GM13976 (cell line): Measurements from ENCODE around the gene ADK.
A peak's percentile ranks its signal among the peaks of the same experiment; 100 is the strongest.
"Not testable (repeated sequence)": the region's sequence is repeated elsewhere in the genome, so short reads cannot be mapped to it uniquely, and the experiment has no call there.

Source experiments
- DNase-seq: peaks from one replicate; pipeline ENCODE4 v3.0.0; 2012; ENCODE audit warnings: low spot score
- in situ Hi-C: fragments of 300-500 bp; cut with MboI; formaldehyde crosslinking; loops from one replicate; pipeline ENCODE4 v1.12.0; 2022; ENCODE audit warnings: low sequenced_read_pairs, mixed read lengths, inconsistent platforms; ENCODE audit not compliant: unreplicated experiment
- TF ChIP-seq, protein P1 (sequence below): IDR thresholded peaks from 2 replicates; pipeline ENCODE4 v1.5.1; 2012; ENCODE audit warnings: borderline replicate concordance, mild to moderate bottlenecking; ENCODE audit not compliant: insufficient read depth; ENCODE audit errors: extremely low read depth, missing control alignments, control extremely low read depth

The ADK gene

DNA sequence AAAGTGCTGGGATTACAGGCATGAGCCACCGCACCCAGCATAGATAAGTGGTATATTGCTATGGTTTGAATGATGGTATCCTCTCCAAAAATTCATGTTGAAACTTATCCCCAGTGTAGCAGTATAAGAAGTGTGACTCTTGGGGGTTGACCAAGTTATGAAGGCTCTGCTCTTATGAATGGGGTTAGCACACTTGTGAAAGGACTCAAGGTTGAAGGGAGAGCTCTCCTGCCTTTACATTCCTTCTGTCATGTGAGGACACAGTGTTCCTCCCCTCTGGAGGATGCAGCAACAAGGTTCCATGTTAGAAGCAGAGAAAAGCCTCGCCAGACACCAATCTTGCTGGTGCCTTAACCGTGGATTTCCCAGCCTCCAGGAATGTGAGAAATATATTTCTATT is 58.0 kb downstream of the ADK start:
- in situ Hi-C loops: no loop called here
- no peak for DNase-seq
- TF ChIP-seq, protein P1, sequence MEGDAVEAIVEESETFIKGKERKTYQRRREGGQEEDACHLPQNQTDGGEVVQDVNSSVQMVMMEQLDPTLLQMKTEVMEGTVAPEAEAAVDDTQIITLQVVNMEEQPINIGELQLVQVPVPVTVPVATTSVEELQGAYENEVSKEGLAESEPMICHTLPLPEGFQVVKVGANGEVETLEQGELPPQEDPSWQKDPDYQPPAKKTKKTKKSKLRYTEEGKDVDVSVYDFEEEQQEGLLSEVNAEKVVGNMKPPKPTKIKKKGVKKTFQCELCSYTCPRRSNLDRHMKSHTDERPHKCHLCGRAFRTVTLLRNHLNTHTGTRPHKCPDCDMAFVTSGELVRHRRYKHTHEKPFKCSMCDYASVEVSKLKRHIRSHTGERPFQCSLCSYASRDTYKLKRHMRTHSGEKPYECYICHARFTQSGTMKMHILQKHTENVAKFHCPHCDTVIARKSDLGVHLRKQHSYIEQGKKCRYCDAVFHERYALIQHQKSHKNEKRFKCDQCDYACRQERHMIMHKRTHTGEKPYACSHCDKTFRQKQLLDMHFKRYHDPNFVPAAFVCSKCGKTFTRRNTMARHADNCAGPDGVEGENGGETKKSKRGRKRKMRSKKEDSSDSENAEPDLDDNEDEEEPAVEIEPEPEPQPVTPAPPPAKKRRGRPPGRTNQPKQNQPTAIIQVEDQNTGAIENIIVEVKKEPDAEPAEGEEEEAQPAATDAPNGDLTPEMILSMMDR: no peak

DNA sequence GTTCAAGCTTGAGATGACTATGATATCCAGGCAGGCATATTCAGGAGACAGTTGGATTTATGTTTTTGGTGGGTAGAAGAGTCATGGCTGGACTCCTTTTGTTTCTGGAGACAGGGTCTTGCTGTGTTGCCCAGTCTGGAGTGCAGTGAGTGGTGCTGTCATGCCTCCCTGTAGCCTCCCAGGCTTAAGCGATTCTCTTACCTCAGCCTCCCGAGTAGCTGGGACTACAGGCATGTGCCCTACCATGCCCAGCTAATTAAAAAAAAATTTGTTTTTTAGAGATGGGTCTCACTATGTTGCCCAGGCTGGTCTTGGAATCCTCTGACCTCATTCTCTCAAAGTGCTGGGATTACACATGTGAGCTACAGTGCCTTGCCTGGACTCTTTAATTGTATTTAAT is 62.0 kb downstream of the ADK start:
- in situ Hi-C loops: no loop called here
- DNase-seq: no peak
- TF ChIP-seq, protein P1: no peak

DNA sequence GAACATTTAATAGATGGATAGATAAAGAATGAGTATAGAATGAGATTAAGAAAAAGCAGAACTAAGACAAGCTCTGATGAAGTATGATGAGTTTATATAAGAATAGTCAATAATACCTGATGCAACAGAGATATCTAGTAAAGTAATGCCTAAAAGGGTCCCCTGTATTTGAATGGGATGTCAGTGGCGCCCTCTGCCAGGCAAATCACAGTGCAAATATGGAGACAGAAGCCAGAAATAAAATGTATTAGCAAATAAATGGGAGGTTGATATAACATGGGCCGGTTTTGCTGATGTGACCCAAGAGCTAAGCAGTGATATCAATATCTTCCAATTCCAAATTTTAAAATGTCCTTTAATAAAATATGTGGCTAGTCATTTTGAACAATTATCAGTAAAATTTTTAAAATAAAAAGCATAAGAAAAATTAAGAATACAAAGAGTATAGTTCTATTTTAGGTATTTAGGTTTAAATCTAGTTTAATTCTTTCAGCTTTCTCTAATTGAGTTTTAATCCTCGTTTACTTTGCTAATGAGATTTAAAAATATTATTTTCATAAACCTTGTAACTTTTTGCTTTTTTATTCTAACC is 62.6 kb downstream of the ADK start:
- TF ChIP-seq, protein P1: peak; percentile 10
- in situ Hi-C loops: no loop called here
- peak; percentile 47 for DNase-seq

DNA sequence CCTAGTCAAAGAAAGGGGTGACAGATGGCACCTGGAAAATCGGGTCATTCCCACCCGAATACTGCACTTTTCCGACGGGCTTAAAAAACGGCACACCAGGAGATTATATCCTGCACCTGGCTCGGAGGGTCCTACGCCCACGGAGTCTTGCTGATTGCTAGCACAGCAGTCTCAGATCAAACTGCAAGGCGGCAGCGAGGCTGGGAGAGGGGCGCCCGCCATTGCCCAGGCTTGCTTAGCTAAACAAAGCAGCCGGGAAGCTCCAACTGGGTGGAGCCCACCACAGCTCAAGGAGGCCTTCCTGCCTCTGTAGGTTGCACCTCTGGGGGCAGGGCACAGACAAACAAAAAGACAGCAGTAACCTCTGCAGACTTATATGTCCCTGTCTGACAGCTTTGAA is 66.1 kb downstream of the ADK start:
- DNase-seq, in situ Hi-C loops: not testable (repeated sequence)

DNA sequence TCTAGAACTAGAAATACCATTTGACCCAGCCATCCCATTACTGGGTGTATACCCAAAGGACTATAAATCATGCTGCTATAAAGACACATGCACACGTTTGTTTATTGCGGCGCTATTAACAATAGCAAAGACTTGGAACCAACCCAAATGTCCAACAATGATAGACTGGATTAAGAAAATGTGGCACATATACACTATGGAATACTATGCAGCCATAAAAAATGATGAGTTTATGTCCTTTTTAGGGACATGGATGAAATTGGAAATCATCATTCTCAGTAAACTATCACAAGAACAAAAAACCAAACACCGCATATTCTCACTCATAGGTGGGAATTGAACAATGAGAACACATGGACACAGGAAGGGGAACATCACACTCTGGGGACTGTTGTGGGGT is 71.4 kb downstream of the ADK start:
- DNase-seq, in situ Hi-C loops: not testable (repeated sequence)

DNA sequence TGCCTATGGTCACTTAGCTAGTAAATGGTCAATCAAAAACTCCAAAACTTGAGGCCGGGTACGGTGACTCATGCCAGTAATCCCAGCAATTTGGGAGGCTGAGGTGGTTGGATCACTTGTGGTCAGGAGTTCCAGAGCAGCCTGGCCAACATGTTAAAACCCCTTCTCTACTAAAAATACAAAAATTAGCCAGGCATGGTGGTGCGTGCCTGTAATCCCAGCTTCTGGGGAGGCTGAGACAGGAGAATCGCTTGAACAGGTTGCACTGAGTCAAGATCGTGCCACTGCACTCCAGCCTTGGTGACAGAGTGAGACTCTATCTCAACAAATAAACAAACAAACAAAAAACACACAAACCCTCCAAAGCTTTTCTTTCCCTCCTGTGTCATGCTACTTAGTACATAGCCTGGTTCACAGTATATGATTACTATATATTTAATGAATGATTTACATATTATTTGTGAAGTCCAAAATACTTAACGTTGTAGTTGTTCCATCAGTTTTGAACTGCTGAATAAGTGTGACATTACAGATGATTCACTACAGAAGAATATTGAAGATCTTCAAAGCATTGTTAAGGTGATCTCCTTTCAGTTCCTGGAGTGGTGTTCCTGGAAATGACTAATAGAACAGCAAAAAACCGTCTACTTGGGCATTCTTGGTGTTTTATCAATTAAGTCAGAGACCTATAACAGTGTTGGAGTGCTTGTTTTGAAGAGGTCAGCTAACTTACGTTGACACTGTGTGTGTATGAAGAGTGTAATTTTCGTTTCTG is 72.9 kb downstream of the ADK start:
- DNase-seq: no peak
- TF ChIP-seq, protein P1: no peak
- in situ Hi-C loops: no loop called here

DNA sequence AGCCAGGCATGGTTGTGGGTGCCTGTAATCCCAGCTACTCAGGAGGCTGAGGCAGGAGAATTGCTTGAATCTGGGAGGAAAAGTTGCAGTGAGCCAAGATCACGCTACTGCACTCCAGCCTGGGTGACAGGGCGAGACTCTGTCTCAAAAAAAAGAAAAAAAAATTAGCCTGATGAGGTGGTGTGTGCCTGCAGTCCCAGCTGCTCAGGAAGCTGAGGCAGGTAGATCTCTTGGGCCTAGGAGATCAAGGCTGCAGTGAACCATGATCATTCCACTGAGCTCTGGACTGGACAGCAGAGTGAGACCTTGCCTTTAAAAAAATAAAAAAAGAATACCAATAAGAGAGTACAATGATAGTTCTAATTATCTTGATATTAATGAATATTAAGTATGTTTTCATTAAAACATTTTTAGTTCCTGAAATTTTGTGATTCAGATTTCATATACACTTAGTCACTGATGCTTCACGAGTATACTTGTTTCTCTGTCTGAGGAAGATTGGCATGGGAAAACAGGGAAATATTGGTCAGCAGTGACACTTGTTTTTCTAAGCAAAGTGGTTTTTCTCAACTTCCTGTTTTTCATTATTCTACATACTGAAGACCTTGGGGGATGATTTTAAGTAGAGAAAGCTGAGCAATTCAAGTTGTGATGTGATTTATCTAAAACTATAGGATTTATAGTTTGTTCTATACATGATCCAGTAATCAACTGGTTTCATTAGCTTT is 76.8 kb downstream of the ADK start:
- peak; percentile 33 for DNase-seq
- TF ChIP-seq, protein P1: no peak
- in situ Hi-C loops: no loop called here
